Measurements from ENCODE around the gene AXIN2.

GRCh38 chr17:65504141-65504540 lies 57.3 kb downstream of the AXIN2 start:
- TF ChIP-seq EP300 (IDR thresholded peaks at IDR 0.05) (no peak), POLR2A (IDR thresholded peaks at IDR 0.05; ENCODE audit: low read depth) (no peak)

Measured in esophagus muscularis mucosa (tissue), 2 donors.